Prostate gland (tissue), 2 donors: Measurements from ENCODE around the gene SERPINB2.

Source experiments
- CTCF ChIP-seq, 4 experiments: fragments of 200-600 bp in 2 of 4; fragments of 450-650 bp in 2 of 4; sonication (generic) in 2 of 4; IDR thresholded peaks; 1 replicate in 3 of 4; 2 replicates in 1 of 4; pipeline ENCODE4 v1.5.1; 2016 to 2019; ENCODE audit warnings: antibody characterized with exemption in 4 of 4, mild to moderate bottlenecking in 2 of 4, moderate library complexity in 2 of 4
- POLR2A ChIP-seq: fragments of 450-650 bp; IDR thresholded peaks from one replicate; pipeline ENCODE4 v1.6.1; 2016; ENCODE audit warnings: antibody characterized with exemption, mild to moderate bottlenecking
- POLR2AphosphoS5 ChIP-seq: sonication (generic); formaldehyde crosslinking; IDR thresholded peaks from one replicate; pipeline ENCODE4 v1.6.1; 2017; ENCODE audit warnings: antibody characterized with exemption

GRCh38 chr18:63940008-63940407 is 52.5 kb downstream of the SERPINB2 start:
- TF ChIP-seq CTCF (IDR thresholded peaks at IDR 0.05) = no peak
- TF ChIP-seq POLR2A = no peak
- no peak for TF ChIP-seq POLR2AphosphoS5
